H1 (cell line): ENCODE results near the gene RGS13. TPM values are rescaled to one million over a fixed set of nuclear protein-coding genes. Genes with fewer than 3 reads are reported as not detected.

ENCODE experiments used
- CTCF ChIA-PET: fragments of 300-600 bp; sonication (Branson Sonifier 250); formaldehyde crosslinking; loops from one replicate; lab custom pipeline; 2021; ENCODE audit not compliant: partially characterized antibody; lab: Charles Lee
- POLR2A ChIA-PET: fragments of 300-600 bp; sonication (Branson Sonifier 250); formaldehyde crosslinking; loops from one replicate; lab custom pipeline; 2021; ENCODE audit warnings: inconsistent platforms; ENCODE audit not compliant: partially characterized antibody; lab: Charles Lee
- DNase-seq, 2 experiments: peaks; one replicate each; pipeline versions ENCODE4 v3.0.0 to v3.0.0-alpha.2; 2010 to 2022; ENCODE audit warnings: low spot score in 2 of 2, low read depth in 1 of 2, mixed read lengths in 1 of 2
- FAIRE-seq: peaks from 2 replicates; lab custom pipeline; 2011; peaks lifted over from hg19 to GRCh38; lab: Jason Lieb, UNC
- H2AFZ ChIP-seq: 2 replicates; pipeline ENCODE4 v1.8.1; 2012; ENCODE audit warnings: low read length, inconsistent platforms
- H2AK5ac ChIP-seq: 2 replicates; pipeline ENCODE4 v1.6.1; 2013; ENCODE audit warnings: low read depth, low read length
- H2BK120ac ChIP-seq: replicated peaks from 2 replicates; pipeline ENCODE3; 2013; ENCODE audit warnings: low read depth, low read length, inconsistent platforms
- H2BK12ac ChIP-seq: 2 replicates; pipeline ENCODE4 v1.6.1; 2013; ENCODE audit warnings: low read depth, low read length
- H2BK15ac ChIP-seq: 2 replicates; pipeline ENCODE4 v1.6.1; 2013; ENCODE audit warnings: low read length
- H2BK20ac ChIP-seq: 2 replicates; pipeline ENCODE4 v1.6.1; 2013; ENCODE audit warnings: low read length
- H2BK5ac ChIP-seq: 2 replicates; pipeline ENCODE4 v1.6.1; 2013; ENCODE audit warnings: low read depth, low read length
- H3K14ac ChIP-seq: 2 replicates; pipeline ENCODE4 v1.6.1; 2013; ENCODE audit warnings: inconsistent platforms; ENCODE audit not compliant: insufficient read length
- H3K18ac ChIP-seq: 2 replicates; pipeline ENCODE4 v1.6.1; 2013; ENCODE audit warnings: low read length; ENCODE audit errors: extremely low read depth
- H3K23ac ChIP-seq: 2 replicates; pipeline ENCODE4 v1.6.1; 2013; ENCODE audit warnings: inconsistent platforms; ENCODE audit not compliant: insufficient read length
- H3K23me2 ChIP-seq: 2 replicates; pipeline ENCODE4 v1.6.1; 2013; ENCODE audit warnings: low read depth, low read length
- H3K27ac ChIP-seq: 2 replicates; pipeline ENCODE4 v1.6.1; 2011; ENCODE audit warnings: low read depth, low read length, inconsistent platforms
- H3K27me3 ChIP-seq, 4 experiments: replicated peaks in 1 of 4; 1 replicate in 1 of 4; 2 replicates in 3 of 4; pipeline versions ENCODE4 v1.6.1 to v1.8.1; 2011 to 2013; ENCODE audit warnings: low read length in 3 of 4, mild to moderate bottlenecking in 3 of 4, inconsistent platforms in 2 of 4, mixed read lengths in 2 of 4, moderate library complexity in 1 of 4; ENCODE audit not compliant: control insufficient read depth in 3 of 4, insufficient read depth in 3 of 4; ENCODE audit errors: extremely low read depth in 1 of 4
- H3K36me3 ChIP-seq, 4 experiments: 2 replicates each; pipeline versions ENCODE4 v1.6.1 to v1.8.1; 2011 to 2013; ENCODE audit warnings: mild to moderate bottlenecking in 4 of 4, low read length in 3 of 4, moderate library complexity in 2 of 4, control low read depth in 1 of 4, inconsistent platforms in 1 of 4; ENCODE audit not compliant: insufficient read depth in 4 of 4, control insufficient read depth in 2 of 4
- H3K4ac ChIP-seq: replicated peaks from 2 replicates; pipeline ENCODE3; 2013; ENCODE audit warnings: low read length, low read depth, mixed read lengths, inconsistent platforms; ENCODE audit not compliant: insufficient read length
- H3K4me1 ChIP-seq, 4 experiments: replicated peaks in 1 of 4; 1 replicate in 1 of 4; 2 replicates in 3 of 4; pipeline versions ENCODE4 v1.6.1 to v1.8.1; 2011 to 2013; ENCODE audit warnings: low read length in 3 of 4, inconsistent platforms in 2 of 4, mixed read lengths in 1 of 4; ENCODE audit not compliant: insufficient read depth in 4 of 4, control insufficient read depth in 3 of 4
- H3K4me2 ChIP-seq, 2 experiments: 2 replicates each; pipeline versions ENCODE4 v1.6.1 to v1.8.1; 2011 to 2013; ENCODE audit warnings: low read depth in 2 of 2, low read length in 2 of 2, control low read depth in 1 of 2, inconsistent platforms in 1 of 2, mild to moderate bottlenecking in 1 of 2; ENCODE audit not compliant: insufficient read depth in 1 of 2
- H3K4me3 ChIP-seq, 4 experiments: fragments of 200-600, 300-600 bp in 1 of 4; sonication (generic), shearing (Covaris generic), sonication (Bioruptor Twin) in 1 of 4; 2 replicates each; pipeline versions ENCODE4 v1.5.1 to v1.8.1; 2011 to 2016; ENCODE audit warnings: low read length in 4 of 4, low read depth in 3 of 4, control low read depth in 2 of 4, inconsistent platforms in 2 of 4, mild to moderate bottlenecking in 2 of 4, mixed read lengths in 1 of 4, moderate library complexity in 1 of 4; ENCODE audit not compliant: insufficient read depth in 2 of 4; ENCODE audit errors: extremely low read depth in 1 of 4
- H3K56ac ChIP-seq: replicated peaks from 2 replicates; pipeline ENCODE3; 2013; ENCODE audit warnings: low read depth, mild to moderate bottlenecking, mixed read lengths, low read length, inconsistent platforms; ENCODE audit not compliant: insufficient read length
- H3K79me1 ChIP-seq: 2 replicates; pipeline ENCODE4 v1.6.1; 2013; ENCODE audit warnings: low read depth, low read length, control low read depth
- H3K79me2 ChIP-seq, 2 experiments: 2 replicates each; pipeline versions ENCODE4 v1.6.1 to v1.8.1; 2012 to 2013; ENCODE audit warnings: low read length in 2 of 2, mild to moderate bottlenecking in 2 of 2, inconsistent platforms in 1 of 2; ENCODE audit not compliant: insufficient read depth in 2 of 2, control insufficient read depth in 1 of 2
- H3K9ac ChIP-seq, 4 experiments: replicated peaks in 1 of 4; 1 replicate in 1 of 4; 2 replicates in 3 of 4; pipeline versions ENCODE4 v1.6.1 to v1.8.1; 2011 to 2013; ENCODE audit warnings: low read depth in 3 of 4, low read length in 3 of 4, control low read depth in 2 of 4, mild to moderate bottlenecking in 2 of 4, moderate library complexity in 2 of 4, inconsistent platforms in 1 of 4; ENCODE audit errors: extremely low read depth in 1 of 4
- H3K9me3 ChIP-seq, 2 experiments: 2 replicates each; pipeline versions ENCODE4 v1.6.1 to v1.8.1; 2012 to 2013; ENCODE audit warnings: mild to moderate bottlenecking in 2 of 2, moderate library complexity in 2 of 2, control low read depth in 1 of 2, inconsistent platforms in 1 of 2, low read depth in 1 of 2, low read length in 1 of 2, mixed read lengths in 1 of 2; ENCODE audit not compliant: insufficient read depth in 2 of 2
- H4K20me1 ChIP-seq, 2 experiments: replicated peaks in 1 of 2; 2 replicates each; pipeline versions ENCODE3 to v1.8.1; 2011 to 2013; ENCODE audit warnings: inconsistent platforms in 2 of 2, low read length in 2 of 2, mild to moderate bottlenecking in 1 of 2; ENCODE audit not compliant: insufficient read depth in 2 of 2, control insufficient read depth in 1 of 2
- H4K5ac ChIP-seq: 2 replicates; pipeline ENCODE4 v1.6.1; 2013; ENCODE audit warnings: low read length, low read depth, mixed read lengths, inconsistent platforms; ENCODE audit not compliant: insufficient read length
- H4K8ac ChIP-seq: 2 replicates; pipeline ENCODE4 v1.8.0; 2013; ENCODE audit warnings: mild to moderate bottlenecking, moderate library complexity, low read length, inconsistent platforms; ENCODE audit not compliant: insufficient read depth; ENCODE audit errors: extremely low read depth
- H4K91ac ChIP-seq: replicated peaks from 2 replicates; pipeline ENCODE3; 2013; ENCODE audit warnings: low read length, mixed read lengths, inconsistent platforms; ENCODE audit not compliant: insufficient read length
- ASH2L ChIP-seq: fragments of 200-600, 300-600 bp; sonication (generic); IDR thresholded peaks from one replicate; pipeline ENCODE4 v1.7.1; 2017; ENCODE audit warnings: low read length
- BACH1 ChIP-seq: IDR thresholded peaks from 2 replicates; pipeline ENCODE4 v1.6.1; 2012; ENCODE audit warnings: low read length, improper control_type of control experiment
- FOSL1 ChIP-seq: IDR thresholded peaks from 2 replicates; pipeline ENCODE4 v1.6.1; 2011; ENCODE audit warnings: mild to moderate bottlenecking, low read depth, low read length, moderate library complexity; ENCODE audit not compliant: insufficient read depth
- GABPA ChIP-seq: IDR thresholded peaks from 2 replicates; pipeline ENCODE4 v1.6.1; 2011; ENCODE audit warnings: mild to moderate bottlenecking, low read length, moderate library complexity, borderline replicate concordance; ENCODE audit not compliant: insufficient read depth
- HDAC2 ChIP-seq, 2 experiments: fragments of 300-600 bp in 1 of 2; sonication (generic) in 1 of 2; IDR thresholded peaks; 2 replicates each; pipeline ENCODE4 v1.6.1; 2011 to 2012; ENCODE audit warnings: low read depth in 2 of 2, low read length in 2 of 2, mild to moderate bottlenecking in 2 of 2, moderate library complexity in 2 of 2, borderline replicate concordance in 1 of 2, inconsistent platforms in 1 of 2
- JUND ChIP-seq: IDR thresholded peaks from 2 replicates; pipeline ENCODE4 v1.6.1; 2011; ENCODE audit warnings: mild to moderate bottlenecking, improper control_type of control experiment, low read length
- KDM4A ChIP-seq: IDR thresholded peaks from one replicate; pipeline ENCODE4 v1.7.1; 2012; ENCODE audit warnings: low read depth, mild to moderate bottlenecking, moderate library complexity, low read length, inconsistent platforms; ENCODE audit not compliant: severe bottlenecking
- MAFK ChIP-seq: IDR thresholded peaks from 2 replicates; pipeline ENCODE4 v1.6.1; 2012; ENCODE audit warnings: low read depth, mild to moderate bottlenecking, improper control_type of control experiment, low read length
- PHF8 ChIP-seq: fragments of 200-600 bp; sonication (generic); conservative IDR thresholded peaks from 2 replicates; pipeline ENCODE4 v1.7.1; 2012; ENCODE audit warnings: low read depth, mild to moderate bottlenecking, inconsistent platforms, low read length, moderate library complexity
- POLR2A ChIP-seq, 2 experiments: IDR thresholded peaks; 1 replicate in 1 of 2; 2 replicates in 1 of 2; pipeline ENCODE4 v1.6.1; 2011; ENCODE audit warnings: low read depth in 2 of 2, low read length in 2 of 2, mild to moderate bottlenecking in 2 of 2; ENCODE audit errors: control extremely low read depth in 1 of 2
- POLR2AphosphoS5 ChIP-seq: IDR thresholded peaks from 2 replicates; pipeline ENCODE4 v1.6.1; 2011; ENCODE audit warnings: low read depth, low read length
- RBBP5 ChIP-seq: IDR thresholded peaks from 2 replicates; pipeline ENCODE4 v1.7.1; 2012; ENCODE audit warnings: low read depth, mild to moderate bottlenecking, inconsistent platforms, low read length, moderate library complexity, borderline replicate concordance
- RFX5 ChIP-seq: IDR thresholded peaks from 2 replicates; pipeline ENCODE4 v1.6.1; 2011; ENCODE audit warnings: low read depth, low read length, improper control_type of control experiment, borderline replicate concordance
- RXRA ChIP-seq: IDR thresholded peaks from 2 replicates; pipeline ENCODE4 v1.6.1; 2011; ENCODE audit warnings: low read depth, mild to moderate bottlenecking, low read length, moderate library complexity; ENCODE audit not compliant: insufficient read depth
- SIX5 ChIP-seq: IDR thresholded peaks from 2 replicates; pipeline ENCODE4 v1.6.1; 2011; ENCODE audit warnings: mild to moderate bottlenecking, low read depth, low read length
- WGBS, 2 experiments: shearing (Covaris generic) in 1 of 2; methylation state at CpG; one replicate each; pipeline versions ENCODE4 v1.1.6 to v1.1.7; 2013 to 2015; ENCODE audit warnings: low lambda C conversion rate in 2 of 2, mixed read lengths in 2 of 2, inconsistent platforms in 1 of 2, low coverage in 1 of 2, missing lambda C conversion rate in 1 of 2; ENCODE audit not compliant: insufficient replicate concordance in 2 of 2, insufficient coverage in 1 of 2, insufficient read length in 1 of 2; ENCODE audit errors: extremely low coverage in 1 of 2, missing lambda C conversion rate in 1 of 2; 5-methylcytosine and 5-hydroxymethylcytosine counted together
- polyA plus RNA-seq, 7 experiments: library from polyadenylated mRNA; depleted of rRNA in 3 of 7; stranded (reverse) in 5 of 7; unstranded in 2 of 7; fragments of >200 nt in 5 of 7; fragments of 200-250 nt in 2 of 7; gene quantifications; 1 replicate in 5 of 7; 2 replicates in 1 of 7; 4 replicates in 1 of 7; pipeline versions ENCODE4 v1.2.1 to v1.2.3, GENCODE V29; 2011 to 2013; ENCODE audit warnings: missing spikeins in 2 of 7, mixed read lengths in 2 of 7
- total RNA-seq: library from RNA; stranded (reverse); fragmentation: NEBNext Ultra II Directional; extraction: Animal tissue kit (Norgen Biotek cat#: 25700); gene quantifications from 2 replicates; pipeline ENCODE4 v1.2.1, GENCODE V29; 2021

RGS13 gene
- total and polyA plus RNA-seq, 2 of the 8 experiments (the other 6 are each of a cell fraction or from before 2014, with no cell fraction given), result not detected

GRCh38 chr1:192598589-192598988, 37.4 kb upstream of the RGS13 start:
- POLR2A ChIA-PET, result interaction anchor here (1.1 kb wide), 1 partner anchor 460 kb away, joined by 3 read pairs; the partner anchor contains the start of gene UCHL5
- TF ChIP-seq HDAC2 (IDR thresholded peaks at IDR 0.05; ENCODE audit: borderline replicate concordance in 1 of 2, low read depth in 2 of 2, low read length in 2 of 2), result no peak
- no peak for TF ChIP-seq RXRA
- TF ChIP-seq MAFK, result no peak
- no peak for TF ChIP-seq BACH1
- TF ChIP-seq PHF8, result no peak
- TF ChIP-seq RBBP5, result no peak
- TF ChIP-seq POLR2A (IDR thresholded peaks at IDR 0.05; ENCODE audit: control extremely low read depth in 1 of 2, low read depth in 2 of 2, low read length in 2 of 2), result no peak
- no peak for TF ChIP-seq POLR2AphosphoS5
- no peak for TF ChIP-seq SIX5
- no peak for TF ChIP-seq RFX5
- TF ChIP-seq ASH2L, result no peak
- no peak for TF ChIP-seq KDM4A
- TF ChIP-seq FOSL1, result no peak
- no peak for TF ChIP-seq JUND
- TF ChIP-seq GABPA, result no peak

More at GRCh38 chr1:192598589-192598988, 37.4 kb upstream of the RGS13 start:
- no peaks in the 10 kb centered on the region for H4K20me1 ChIP-seq
- H3K9ac ChIP-seq, result no peak overlapping the region
- H3K23me2 ChIP-seq, result no peaks in the 10 kb centered on the region
- no peaks in the 10 kb centered on the region; a peak in 1 of 8 replicates for H3K36me3 ChIP-seq
- WGBS, 2 experiments, result 89% methylated on average over 3 of the region's 3 CpGs; no CpG with 5 or more reads in 1 of the 2 experiments
- no peak overlapping the region for H4K91ac ChIP-seq
- no peak overlapping the region for H3K4me3 ChIP-seq
- DNase-seq (no peak), FAIRE-seq (no peak)
- no peak overlapping the region for H4K5ac ChIP-seq
- H2BK5ac ChIP-seq, result no peak overlapping the region
- H2AFZ ChIP-seq, result no peak overlapping the region
- CTCF ChIA-PET, result interaction anchor here (0.6 to 1.7 kb wide), 3 partner anchors 15 to 121 kb away, joined by 3 to 4 read pairs (median 4); no protein-coding TSS in a partner anchor
- no peak overlapping the region for H2BK15ac ChIP-seq
- H3K4ac ChIP-seq, result no peak overlapping the region
- H4K8ac ChIP-seq, result no peak overlapping the region
- no peak overlapping the region for H2BK120ac ChIP-seq
- no peaks in the 10 kb centered on the region for H3K79me1 ChIP-seq
- no peak overlapping the region for H2BK12ac ChIP-seq
- no peaks in the 10 kb centered on the region for H3K27me3 ChIP-seq
- H3K56ac ChIP-seq, result no peak overlapping the region
- H3K18ac ChIP-seq, result no peak overlapping the region
- no peak overlapping the region for H3K27ac ChIP-seq
- no peak overlapping the region for H3K14ac ChIP-seq
- H3K79me2 ChIP-seq, result no peaks in the 10 kb centered on the region
- H3K4me2 ChIP-seq, result no peak overlapping the region
- H2BK20ac ChIP-seq, result no peak overlapping the region
- no peaks in the 10 kb centered on the region for H3K4me1 ChIP-seq
- H3K23ac ChIP-seq, result no peak overlapping the region
- H3K9me3 ChIP-seq, result no peaks in the 10 kb centered on the region
- H2AK5ac ChIP-seq, result no peak overlapping the region
